MM.1S (cell line): ENCODE data around the gene LNP1.

ENCODE experiments used
- CTCF ChIP-seq: fragments of 300-600 bp; sonication (generic); IDR thresholded peaks from 2 replicates; pipeline ENCODE4 v1.5.1; 2016; ENCODE audit warnings: antibody characterized with exemption, low read length, mixed read lengths
- EZH2phosphoT487 ChIP-seq: fragments of 300-600 bp; sonication (generic); IDR thresholded peaks from 2 replicates; pipeline ENCODE4 v1.6.1; 2018; ENCODE audit warnings: antibody characterized with exemption, low read length

- TF ChIP-seq CTCF (no peak), EZH2phosphoT487 (no peak)
Observed at GRCh38 chr3:100403362-100404249, 2.3 kb downstream of the LNP1 start.
